Camera-type eye (tissue), 1 donor: ENCODE data around the gene ZNF30. TPM values are rescaled to one million over a fixed set of nuclear protein-coding genes. Genes with fewer than 3 reads are reported as not detected.

ENCODE experiments used
- total RNA-seq: library from RNA; depleted of rRNA; stranded (reverse); fragments of >200 nt; gene quantifications from one replicate; pipeline ENCODE4 v1.2.3, GENCODE V29; 2014

The ZNF30 gene
- total RNA-seq: 16.2 TPM

DNA sequence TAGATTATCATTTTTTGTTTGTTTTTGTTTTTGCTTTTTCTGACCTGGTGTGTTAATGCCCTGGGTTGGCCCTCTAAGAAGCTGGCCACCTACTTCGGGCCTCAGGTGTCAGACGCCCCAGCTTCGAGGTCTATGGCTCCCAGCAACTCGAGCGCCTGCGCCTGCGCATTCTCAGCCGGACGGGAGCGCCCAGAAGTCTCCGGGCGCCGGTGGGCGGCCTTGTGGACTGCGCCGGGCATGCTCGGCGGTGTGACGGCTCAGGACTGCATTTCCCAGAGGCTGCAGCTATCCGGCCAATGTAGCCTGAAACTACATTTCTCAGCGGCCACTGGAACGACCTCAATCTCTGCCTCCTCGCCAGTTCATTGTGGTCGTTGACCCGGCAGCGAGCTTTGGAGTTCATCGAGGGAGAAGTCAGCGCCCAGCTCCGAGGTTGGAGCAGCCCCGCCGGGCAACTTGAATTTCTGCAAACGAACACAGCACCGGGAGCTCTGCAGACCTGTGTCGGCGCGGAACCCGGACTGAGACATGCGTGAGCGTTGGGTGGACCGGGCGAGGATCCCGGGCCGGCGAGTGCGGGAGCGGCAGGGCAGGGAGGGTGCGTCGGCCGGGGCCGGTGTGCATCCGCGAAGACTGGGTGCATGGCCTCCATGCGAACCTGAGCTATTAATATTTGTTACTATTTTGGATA, at the start of gene ZNF30:
Gene ZNF30 (plus strand): TSS at position 219 of the 691 bp plus-strand sequence. CDS start 3,045 bp downstream, outside the sequence.

DNA sequence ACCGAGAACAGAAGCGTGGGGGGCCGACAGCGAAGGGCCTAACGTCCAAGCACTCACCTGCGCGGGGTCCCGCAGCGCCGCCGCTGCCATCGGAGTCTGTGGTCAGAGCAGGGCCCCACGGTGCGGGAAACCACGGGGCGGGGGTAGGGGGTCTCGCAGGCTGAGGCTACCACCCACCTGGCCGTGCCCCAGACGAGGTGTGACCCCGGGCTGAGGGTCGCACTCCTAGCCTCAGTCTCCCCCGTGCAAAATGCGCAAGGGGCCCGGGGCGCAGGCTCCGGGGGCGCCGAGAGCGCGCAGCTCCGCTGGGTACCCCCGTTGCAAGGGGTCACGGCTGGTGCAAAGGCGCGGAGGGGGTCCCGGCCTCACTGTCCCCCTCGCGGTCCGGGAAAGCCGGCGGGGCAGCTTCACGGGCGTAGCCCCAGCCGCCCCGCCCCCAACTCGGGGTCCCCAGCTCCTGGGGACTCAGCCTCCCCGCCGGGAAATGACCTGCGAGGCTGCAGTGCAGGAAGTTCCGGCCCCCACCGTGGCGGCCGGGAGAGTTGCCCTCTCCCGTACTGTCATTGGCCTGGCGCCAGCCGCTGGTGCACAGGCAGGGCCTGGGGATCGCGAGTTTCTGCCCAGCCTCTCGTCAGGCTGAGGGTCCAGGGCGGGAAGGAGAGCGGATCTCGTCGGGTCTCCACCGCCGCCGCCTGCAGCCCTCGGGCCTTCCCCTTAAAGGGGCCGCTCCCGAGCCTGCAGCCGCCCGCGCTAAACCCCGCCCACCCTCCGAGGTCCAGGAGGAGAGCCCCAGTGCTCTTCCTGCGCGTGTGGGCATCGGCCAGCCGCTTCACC, 37.1 kb downstream of the ZNF30 start, which contains the start of gene ZNF792:
Gene ZNF792 (minus strand): TSS at position 657 of the 834 bp plus-strand sequence. CDS start 567 bp downstream, at position 90.

Other genes starting within 250 kb of the ZNF30 start
- gene SCGB2B2, start 249.7 kb upstream of the ZNF30 start, total RNA-seq: not detected
- gene ZNF302, start 249.2 kb upstream of the ZNF30 start, total RNA-seq: 85.5 TPM
- 59.5 TPM for gene ZNF181, start 192.7 kb upstream of the ZNF30 start, total RNA-seq
- gene ZNF599, start 153.7 kb upstream of the ZNF30 start, total RNA-seq: 16.9 TPM
- gene ZNF792, start 37.3 kb downstream of the ZNF30 start, total RNA-seq: 23.0 TPM
- gene GRAMD1A, start 73.4 kb downstream of the ZNF30 start, total RNA-seq: 58.8 TPM
- gene SCN1B, start 103.6 kb downstream of the ZNF30 start, total RNA-seq: 14.0 TPM
- gene HPN, start 114.8 kb downstream of the ZNF30 start, total RNA-seq: 0.93 TPM
- gene FXYD3, start 188.9 kb downstream of the ZNF30 start, total RNA-seq: 20.7 TPM
- gene LGI4, start 208.2 kb downstream of the ZNF30 start, total RNA-seq: 50.3 TPM
- gene FXYD1, start 211.9 kb downstream of the ZNF30 start, total RNA-seq: 34.8 TPM
- 8.3 TPM for gene FXYD7, start 216.4 kb downstream of the ZNF30 start, total RNA-seq
- 3.5 TPM for gene FXYD5, start 227.8 kb downstream of the ZNF30 start, total RNA-seq